ENCODE measurements around the gene STX5. TPM values are rescaled to one million over a fixed set of nuclear protein-coding genes. Genes with fewer than 3 reads are reported as not detected.
A peak's percentile ranks its signal among the peaks of the same experiment; 100 is the strongest.

The STX5 gene
- total and polyA plus RNA-seq, 2 donors from 2014 or later = 39.6 to 44.6 TPM

GRCh38 chr11:62792202-62792575 lies 39.7 kb downstream of the STX5 start:
- intact Hi-C loops (cut with DNase I) = no loop called here
- Histone ChIP-seq H3K27ac (ENCODE audit: low read depth in 2 of 2, low read length in 2 of 2) (peak overlapping the region in 1 of 2 donors; percentile 85), H3K27me3 (ENCODE audit: control insufficient read depth, insufficient read depth, low read length) (no peaks in the 10 kb centered on the region), H3K9ac (ENCODE audit: low read length in 3 of 3) (peak overlapping the region in 1 of 3 donors; percentile 84), H3K36me3 (ENCODE audit: control insufficient read depth in 2 of 3, insufficient read depth in 3 of 3, low read length in 3 of 3) (peaks cover 6 to 49% (median 31%) of the 10 kb centered on the region in 3 donors), H3K9me3 (ENCODE audit: control insufficient read depth in 2 of 3, insufficient read depth in 1 of 3, low read length in 3 of 3) (no peaks in the 10 kb centered on the region), H3K4me1 (ENCODE audit: control insufficient read depth in 2 of 3, insufficient read depth in 2 of 3, low read depth in 1 of 3, low read length in 3 of 3) (peaks cover 0 to 19% (median 15%) of the 10 kb centered on the region in 3 donors), H3K4me3 (ENCODE audit: low read length in 3 of 3) (peak overlapping the region in 2 of 3 donors; percentile 74 to 91)
- TF ChIP-seq CTCF (IDR thresholded peaks at IDR 0.05; ENCODE audit: borderline replicate concordance, extremely low read depth, insufficient read depth) = no peak
- peak in 3 of 5 donors; percentile 14 to 67 (median 66) for DNase-seq
- FAIRE-seq = no peak

GRCh38 chr11:62791501-62792201 lies 40.2 kb downstream of the STX5 start, which contains the start of gene TMEM223:
Gene TMEM223, minus strand, starts transcription at chr11:62792006. Its CDS starts 12 bp downstream, at chr11:62791994.
- DNase-seq = peak; percentile 88 to 95 (median 92)
- no peaks in the 10 kb centered on the region for H3K27me3 ChIP-seq (ENCODE audit: control insufficient read depth, insufficient read depth, low read length)
- H3K36me3 ChIP-seq (ENCODE audit: control insufficient read depth in 2 of 3, insufficient read depth in 3 of 3, low read length in 3 of 3) = peaks cover 6 to 44% (median 27%) of the 10 kb centered on the region in 3 donors
- intact Hi-C loops (cut with DNase I) = no loop called here
- no peaks in the 10 kb centered on the region for H3K9me3 ChIP-seq (ENCODE audit: control insufficient read depth in 2 of 3, insufficient read depth in 1 of 3, low read length in 3 of 3)
- peak within 1 kb of the TSS; percentile 52 to 88 (median 84) for H3K9ac ChIP-seq (ENCODE audit: low read length in 3 of 3)
- FAIRE-seq = no peak
- H3K4me1 ChIP-seq (ENCODE audit: control insufficient read depth in 2 of 3, insufficient read depth in 2 of 3, low read depth in 1 of 3, low read length in 3 of 3) = peaks cover 0 to 19% (median 15%) of the 10 kb centered on the region in 3 donors
- peak within 1 kb of the TSS; percentile 74 to 91 (median 74) for H3K4me3 ChIP-seq (ENCODE audit: low read length in 3 of 3)
- peak within 1 kb of the TSS; percentile 66 to 85 for H3K27ac ChIP-seq (ENCODE audit: low read depth in 2 of 2, low read length in 2 of 2)
- TF ChIP-seq CTCF (IDR thresholded peaks at IDR 0.05; ENCODE audit: borderline replicate concordance, extremely low read depth, insufficient read depth) = peak; percentile 15

- FAIRE-seq = no peak
- Histone ChIP-seq H3K27me3 (ENCODE audit: control insufficient read depth, insufficient read depth, low read length) (no peaks in the 10 kb centered on the region), H3K9ac (ENCODE audit: low read length in 3 of 3) (no peak overlapping the region), H3K4me1 (ENCODE audit: control insufficient read depth in 2 of 3, insufficient read depth in 2 of 3, low read depth in 1 of 3, low read length in 3 of 3) (peaks cover 4 to 26% (median 24%) of the 10 kb centered on the region in 3 donors), H3K4me3 (ENCODE audit: low read length in 3 of 3) (no peak overlapping the region), H3K9me3 (ENCODE audit: control insufficient read depth in 2 of 3, insufficient read depth in 1 of 3, low read length in 3 of 3) (no peaks in the 10 kb centered on the region), H3K27ac (ENCODE audit: low read depth in 2 of 2, low read length in 2 of 2) (no peak overlapping the region), H3K36me3 (ENCODE audit: control insufficient read depth in 2 of 3, insufficient read depth in 3 of 3, low read length in 3 of 3) (peaks cover 2 to 23% (median 11%) of the 10 kb centered on the region in 3 donors)
- no peak for TF ChIP-seq CTCF (IDR thresholded peaks at IDR 0.05; ENCODE audit: borderline replicate concordance, extremely low read depth, insufficient read depth)
- intact Hi-C loops (cut with DNase I) = loop anchor here (10.0 kb wide), 1 partner anchor 75 kb away; no protein-coding TSS in a partner anchor
- peak in 1 of 5 donors; percentile 32 for DNase-seq
Measured at GRCh38 chr11:62789576-62789975, 42.3 kb downstream of the STX5 start.

Measured in kidney (tissue), 14 donors.